GM23338 (cell line): Measurements from ENCODE around the gene MAGOH. TPM values are rescaled to one million over a fixed set of nuclear protein-coding genes. Genes with fewer than 3 reads are reported as not detected.

Source experiments
- ATAC-seq: fragments of 200-7000 bp; cut with Tn5 transposase; 3 replicates; pipeline ENCODE4 v1.9.1; 2020
- DNase-seq: peaks from one replicate; pipeline ENCODE4 v3.0.0-alpha.2; 2015; ENCODE audit warnings: low spot score
- H2AFZ ChIP-seq: fragments of 200-600 bp; sonication (generic); 2 replicates; pipeline ENCODE4 v1.8.0; 2016; ENCODE audit warnings: antibody characterized with exemption, mild to moderate bottlenecking, moderate library complexity
- H3F3A ChIP-seq: fragments of 200-600 bp; sonication (generic); replicated peaks from 2 replicates; pipeline ENCODE4 v1.8.0; 2017; ENCODE audit warnings: antibody characterized with exemption, mixed run types, low read depth
- H3K27ac ChIP-seq: fragments of 200-600 bp; sonication (generic); 2 replicates; pipeline ENCODE4 v1.6.1; 2016; ENCODE audit warnings: low read depth
- H3K27me3 ChIP-seq: fragments of 200-600 bp; sonication (generic); 2 replicates; pipeline ENCODE4 v1.8.0; 2016; ENCODE audit warnings: mild to moderate bottlenecking, mixed run types, moderate library complexity; ENCODE audit not compliant: insufficient read depth
- H3K36me3 ChIP-seq: fragments of 200-600 bp; sonication (generic); 2 replicates; pipeline ENCODE4 v1.8.0; 2016; ENCODE audit warnings: mild to moderate bottlenecking; ENCODE audit not compliant: insufficient read depth
- H3K4me1 ChIP-seq: fragments of 200-600 bp; sonication (generic); 2 replicates; pipeline ENCODE4 v1.8.0; 2016; ENCODE audit warnings: mild to moderate bottlenecking, moderate library complexity; ENCODE audit not compliant: insufficient read depth
- H3K4me2 ChIP-seq: fragments of 200-600 bp; sonication (generic); 2 replicates; pipeline ENCODE4 v1.7.1; 2017; ENCODE audit warnings: mixed run types
- H3K4me3 ChIP-seq: fragments of 200-600 bp; sonication (generic); 2 replicates; pipeline ENCODE4 v1.6.1; 2016; ENCODE audit warnings: mixed run types
- H3K79me2 ChIP-seq: fragments of 200-600 bp; sonication (generic); replicated peaks from 2 replicates; pipeline ENCODE4 v1.8.0; 2017; ENCODE audit warnings: mild to moderate bottlenecking; ENCODE audit not compliant: insufficient read depth
- H3K9me2 ChIP-seq: fragments of 200-600 bp; sonication (generic); 2 replicates; pipeline ENCODE4 v1.8.0; 2017; ENCODE audit not compliant: insufficient read depth
- H4K20me1 ChIP-seq: fragments of 200-600 bp; sonication (generic); replicated peaks from 2 replicates; pipeline ENCODE4 v1.8.0; 2017; ENCODE audit warnings: mild to moderate bottlenecking; ENCODE audit not compliant: insufficient read depth
- H3K27ac Mint-ChIP-seq: 2 replicates; pipeline ENCODE4 v1.8.0; 2020; ENCODE audit warnings: inconsistent platforms, mild to moderate bottlenecking, moderate library complexity, mixed read lengths
- H3K27me3 Mint-ChIP-seq: 3 replicates; pipeline ENCODE4 v1.8.0; 2022; ENCODE audit warnings: low read depth, mild to moderate bottlenecking, moderate library complexity, mixed read lengths, inconsistent platforms; ENCODE audit not compliant: insufficient read depth, poor library complexity
- H3K36me3 Mint-ChIP-seq: 3 replicates; pipeline ENCODE4 v1.8.0; 2021; ENCODE audit warnings: low read depth, mild to moderate bottlenecking, inconsistent platforms, moderate library complexity, mixed read lengths
- H3K4me1 Mint-ChIP-seq: 3 replicates; pipeline ENCODE4 v1.8.0; 2020; ENCODE audit warnings: mild to moderate bottlenecking, inconsistent platforms, mixed read lengths
- H3K4me3 Mint-ChIP-seq: 3 replicates; pipeline ENCODE4 v1.8.0; 2021; ENCODE audit warnings: moderate library complexity, mild to moderate bottlenecking, inconsistent platforms, mixed read lengths
- H3K9me3 Mint-ChIP-seq: 3 replicates; pipeline ENCODE4 v1.8.0; 2020; ENCODE audit warnings: moderate library complexity, mild to moderate bottlenecking, inconsistent platforms, mixed read lengths
- CREB1 ChIP-seq: fragments of 250-450 bp; sonication (Bioruptor Pico); IDR thresholded peaks from 2 replicates; pipeline ENCODE4 v1.5.0; 2020; ENCODE audit warnings: low read depth, mild to moderate bottlenecking, moderate library complexity
- EZH2 ChIP-seq: fragments of 200-600 bp; sonication (generic); IDR thresholded peaks from one replicate; pipeline ENCODE4 v1.8.0; 2017; ENCODE audit warnings: antibody characterized with exemption, mild to moderate bottlenecking, low read depth; ENCODE audit not compliant: unreplicated experiment
- JUNB ChIP-seq: IDR thresholded peaks from one replicate; pipeline ENCODE4 v1.6.1; 2016; ENCODE audit warnings: antibody characterized with exemption; ENCODE audit not compliant: unreplicated experiment
- NANOG ChIP-seq: IDR thresholded peaks from 2 replicates; pipeline ENCODE4 v1.6.1; 2016; ENCODE audit warnings: antibody characterized with exemption, borderline replicate concordance
- POLR2AphosphoS5 ChIP-seq: IDR thresholded peaks from 2 replicates; pipeline ENCODE4 v1.6.1; 2016; ENCODE audit warnings: antibody characterized with exemption, low read depth
- STAT1 ChIP-seq: IDR thresholded peaks from one replicate; pipeline ENCODE4 v1.6.1; 2016; ENCODE audit warnings: antibody characterized with exemption; ENCODE audit not compliant: unreplicated experiment
- ZNF331 ChIP-seq: fragments of 250-450 bp; sonication (Bioruptor Pico); IDR thresholded peaks from 2 replicates; pipeline ENCODE4 v1.5.0; 2020; ENCODE audit warnings: low read depth, mild to moderate bottlenecking, moderate library complexity
- polyA plus RNA-seq: library from polyadenylated mRNA; unstranded; fragments of >200 nt; fragmentation: Nextera tagmentation; extraction: Ambion mirVana; gene quantifications from 2 replicates; pipeline ENCODE4 v1.2.1, GENCODE V29; 2016
- total RNA-seq: library from RNA; depleted of rRNA; stranded (reverse); fragments of >200 nt; shearing (Covaris generic); gene quantifications from 2 replicates; pipeline ENCODE4 v1.2.3, GENCODE V29; 2014
- TF ChIP-seq, protein P1 (sequence below): fragments of 250-450 bp; sonication (Bioruptor Pico); IDR thresholded peaks from 2 replicates; pipeline ENCODE4 v1.5.0; 2020; ENCODE audit warnings: mild to moderate bottlenecking, moderate library complexity
- TF ChIP-seq, protein P2 (sequence below), 2 experiments: fragments of 200-600 bp in 1 of 2; sonication (generic) in 1 of 2; conservative IDR thresholded peaks; 2 replicates each; pipeline versions ENCODE4 v1.5.1 to v1.6.1; 2016 to 2017; ENCODE audit warnings: antibody characterized with exemption in 2 of 2, low read depth in 2 of 2, mild to moderate bottlenecking in 2 of 2, moderate library complexity in 1 of 2
- TF ChIP-seq, protein P3 (sequence below): IDR thresholded peaks from 2 replicates; pipeline ENCODE4 v1.6.1; 2016; ENCODE audit warnings: antibody characterized with exemption

MAGOH gene
- total and polyA plus RNA-seq, 2 experiments from 2014 or later = 79.3 to 185 TPM

DNA sequence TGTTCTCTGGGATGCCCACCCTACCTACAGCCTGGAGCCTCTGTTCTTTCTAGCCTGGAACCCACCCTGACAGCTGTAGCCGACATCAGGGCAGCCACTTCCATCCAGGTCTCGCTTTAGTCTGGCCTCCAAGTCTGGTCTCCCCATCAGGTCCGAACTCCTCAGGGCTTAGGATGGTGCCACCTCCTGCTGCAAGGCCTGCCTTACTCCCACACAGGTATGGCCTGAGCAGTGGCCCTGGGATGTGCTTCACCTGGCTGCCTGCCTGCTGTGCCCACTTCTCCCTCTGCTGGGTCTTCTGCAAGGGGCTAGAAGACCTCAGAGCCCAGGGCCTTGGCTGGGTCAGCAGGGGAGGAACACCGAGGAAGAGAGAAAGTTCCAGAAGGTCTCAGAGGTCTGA, 35.7 kb upstream of the MAGOH start:
- H3K27me3 Mint-ChIP-seq = peaks cover 11% of the 10 kb centered on the region
- H3K36me3 Mint-ChIP-seq = peaks cover 85% of the 10 kb centered on the region
- H4K20me1 ChIP-seq = no peaks in the 10 kb centered on the region
- no peak for DNase-seq
- H3F3A ChIP-seq = no peaks in the 10 kb centered on the region
- no peaks in the 10 kb centered on the region for H3K4me1 ChIP-seq
- TF ChIP-seq, protein P1, sequence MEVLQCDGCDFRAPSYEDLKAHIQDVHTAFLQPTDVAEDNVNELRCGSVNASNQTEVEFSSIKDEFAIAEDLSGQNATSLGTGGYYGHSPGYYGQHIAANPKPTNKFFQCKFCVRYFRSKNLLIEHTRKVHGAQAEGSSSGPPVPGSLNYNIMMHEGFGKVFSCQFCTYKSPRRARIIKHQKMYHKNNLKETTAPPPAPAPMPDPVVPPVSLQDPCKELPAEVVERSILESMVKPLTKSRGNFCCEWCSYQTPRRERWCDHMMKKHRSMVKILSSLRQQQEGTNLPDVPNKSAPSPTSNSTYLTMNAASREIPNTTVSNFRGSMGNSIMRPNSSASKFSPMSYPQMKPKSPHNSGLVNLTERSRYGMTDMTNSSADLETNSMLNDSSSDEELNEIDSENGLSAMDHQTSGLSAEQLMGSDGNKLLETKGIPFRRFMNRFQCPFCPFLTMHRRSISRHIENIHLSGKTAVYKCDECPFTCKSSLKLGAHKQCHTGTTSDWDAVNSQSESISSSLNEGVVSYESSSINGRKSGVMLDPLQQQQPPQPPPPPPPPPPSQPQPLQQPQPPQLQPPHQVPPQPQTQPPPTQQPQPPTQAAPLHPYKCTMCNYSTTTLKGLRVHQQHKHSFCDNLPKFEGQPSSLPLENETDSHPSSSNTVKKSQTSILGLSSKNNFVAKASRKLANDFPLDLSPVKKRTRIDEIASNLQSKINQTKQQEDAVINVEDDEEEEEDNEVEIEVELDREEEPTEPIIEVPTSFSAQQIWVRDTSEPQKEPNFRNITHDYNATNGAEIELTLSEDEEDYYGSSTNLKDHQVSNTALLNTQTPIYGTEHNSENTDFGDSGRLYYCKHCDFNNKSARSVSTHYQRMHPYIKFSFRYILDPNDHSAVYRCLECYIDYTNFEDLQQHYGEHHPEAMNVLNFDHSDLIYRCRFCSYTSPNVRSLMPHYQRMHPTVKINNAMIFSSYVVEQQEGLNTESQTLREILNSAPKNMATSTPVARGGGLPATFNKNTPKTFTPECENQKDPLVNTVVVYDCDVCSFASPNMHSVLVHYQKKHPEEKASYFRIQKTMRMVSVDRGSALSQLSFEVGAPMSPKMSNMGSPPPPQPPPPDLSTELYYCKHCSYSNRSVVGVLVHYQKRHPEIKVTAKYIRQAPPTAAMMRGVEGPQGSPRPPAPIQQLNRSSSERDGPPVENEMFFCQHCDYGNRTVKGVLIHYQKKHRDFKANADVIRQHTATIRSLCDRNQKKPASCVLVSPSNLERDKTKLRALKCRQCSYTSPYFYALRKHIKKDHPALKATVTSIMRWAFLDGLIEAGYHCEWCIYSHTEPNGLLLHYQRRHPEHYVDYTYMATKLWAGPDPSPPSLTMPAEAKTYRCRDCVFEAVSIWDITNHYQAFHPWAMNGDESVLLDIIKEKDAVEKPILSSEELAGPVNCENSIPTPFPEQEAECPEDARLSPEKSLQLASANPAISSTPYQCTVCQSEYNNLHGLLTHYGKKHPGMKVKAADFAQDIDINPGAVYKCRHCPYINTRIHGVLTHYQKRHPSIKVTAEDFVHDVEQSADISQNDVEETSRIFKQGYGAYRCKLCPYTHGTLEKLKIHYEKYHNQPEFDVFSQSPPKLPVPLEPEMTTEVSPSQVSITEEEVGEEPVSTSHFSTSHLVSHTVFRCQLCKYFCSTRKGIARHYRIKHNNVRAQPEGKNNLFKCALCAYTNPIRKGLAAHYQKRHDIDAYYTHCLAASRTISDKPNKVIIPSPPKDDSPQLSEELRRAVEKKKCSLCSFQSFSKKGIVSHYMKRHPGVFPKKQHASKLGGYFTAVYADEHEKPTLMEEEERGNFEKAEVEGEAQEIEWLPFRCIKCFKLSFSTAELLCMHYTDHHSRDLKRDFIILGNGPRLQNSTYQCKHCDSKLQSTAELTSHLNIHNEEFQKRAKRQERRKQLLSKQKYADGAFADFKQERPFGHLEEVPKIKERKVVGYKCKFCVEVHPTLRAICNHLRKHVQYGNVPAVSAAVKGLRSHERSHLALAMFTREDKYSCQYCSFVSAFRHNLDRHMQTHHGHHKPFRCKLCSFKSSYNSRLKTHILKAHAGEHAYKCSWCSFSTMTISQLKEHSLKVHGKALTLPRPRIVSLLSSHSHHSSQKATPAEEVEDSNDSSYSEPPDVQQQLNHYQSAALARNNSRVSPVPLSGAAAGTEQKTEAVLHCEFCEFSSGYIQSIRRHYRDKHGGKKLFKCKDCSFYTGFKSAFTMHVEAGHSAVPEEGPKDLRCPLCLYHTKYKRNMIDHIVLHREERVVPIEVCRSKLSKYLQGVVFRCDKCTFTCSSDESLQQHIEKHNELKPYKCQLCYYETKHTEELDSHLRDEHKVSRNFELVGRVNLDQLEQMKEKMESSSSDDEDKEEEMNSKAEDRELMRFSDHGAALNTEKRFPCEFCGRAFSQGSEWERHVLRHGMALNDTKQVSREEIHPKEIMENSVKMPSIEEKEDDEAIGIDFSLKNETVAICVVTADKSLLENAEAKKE (CRISPR knock-in tag) = no peak
- TF ChIP-seq, protein P2, sequence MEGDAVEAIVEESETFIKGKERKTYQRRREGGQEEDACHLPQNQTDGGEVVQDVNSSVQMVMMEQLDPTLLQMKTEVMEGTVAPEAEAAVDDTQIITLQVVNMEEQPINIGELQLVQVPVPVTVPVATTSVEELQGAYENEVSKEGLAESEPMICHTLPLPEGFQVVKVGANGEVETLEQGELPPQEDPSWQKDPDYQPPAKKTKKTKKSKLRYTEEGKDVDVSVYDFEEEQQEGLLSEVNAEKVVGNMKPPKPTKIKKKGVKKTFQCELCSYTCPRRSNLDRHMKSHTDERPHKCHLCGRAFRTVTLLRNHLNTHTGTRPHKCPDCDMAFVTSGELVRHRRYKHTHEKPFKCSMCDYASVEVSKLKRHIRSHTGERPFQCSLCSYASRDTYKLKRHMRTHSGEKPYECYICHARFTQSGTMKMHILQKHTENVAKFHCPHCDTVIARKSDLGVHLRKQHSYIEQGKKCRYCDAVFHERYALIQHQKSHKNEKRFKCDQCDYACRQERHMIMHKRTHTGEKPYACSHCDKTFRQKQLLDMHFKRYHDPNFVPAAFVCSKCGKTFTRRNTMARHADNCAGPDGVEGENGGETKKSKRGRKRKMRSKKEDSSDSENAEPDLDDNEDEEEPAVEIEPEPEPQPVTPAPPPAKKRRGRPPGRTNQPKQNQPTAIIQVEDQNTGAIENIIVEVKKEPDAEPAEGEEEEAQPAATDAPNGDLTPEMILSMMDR (conservative IDR thresholded peaks at IDR 0.05; ENCODE audit: low read depth in 2 of 2) = no peak
- no peak for TF ChIP-seq NANOG
- no peak for TF ChIP-seq CREB1 (CRISPR knock-in tag)
- TF ChIP-seq ZNF331 (CRISPR knock-in tag) = no peak
- TF ChIP-seq JUNB = no peak
- TF ChIP-seq STAT1 = no peak
- no peak for TF ChIP-seq EZH2
- TF ChIP-seq, protein P3, sequence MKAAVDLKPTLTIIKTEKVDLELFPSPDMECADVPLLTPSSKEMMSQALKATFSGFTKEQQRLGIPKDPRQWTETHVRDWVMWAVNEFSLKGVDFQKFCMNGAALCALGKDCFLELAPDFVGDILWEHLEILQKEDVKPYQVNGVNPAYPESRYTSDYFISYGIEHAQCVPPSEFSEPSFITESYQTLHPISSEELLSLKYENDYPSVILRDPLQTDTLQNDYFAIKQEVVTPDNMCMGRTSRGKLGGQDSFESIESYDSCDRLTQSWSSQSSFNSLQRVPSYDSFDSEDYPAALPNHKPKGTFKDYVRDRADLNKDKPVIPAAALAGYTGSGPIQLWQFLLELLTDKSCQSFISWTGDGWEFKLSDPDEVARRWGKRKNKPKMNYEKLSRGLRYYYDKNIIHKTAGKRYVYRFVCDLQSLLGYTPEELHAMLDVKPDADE = no peak
- no peak for TF ChIP-seq POLR2AphosphoS5
- H2AFZ ChIP-seq = no peak overlapping the region
- peaks cover 12% of the 10 kb centered on the region for H3K36me3 ChIP-seq
- no peak overlapping the region for H3K27ac Mint-ChIP-seq
- H3K4me3 Mint-ChIP-seq = no peak overlapping the region
- H3K27ac ChIP-seq = no peak overlapping the region
- ATAC-seq = no peak
- H3K4me3 ChIP-seq = no peak overlapping the region
- no peak overlapping the region for H3K4me2 ChIP-seq
- no peaks in the 10 kb centered on the region for H3K9me2 ChIP-seq
- H3K9me3 Mint-ChIP-seq = no peaks in the 10 kb centered on the region
- peaks cover 3% of the 10 kb centered on the region; the same call in 1 of the 3 replicates for H3K4me1 Mint-ChIP-seq
- no peaks in the 10 kb centered on the region for H3K27me3 ChIP-seq
- H3K79me2 ChIP-seq = no peaks in the 10 kb centered on the region
